22Rv1 (cell line): ENCODE results near the gene VSIG10.

Experiments
- CTCF ChIP-seq: fragments of 450-650 bp; IDR thresholded peaks from 2 replicates; pipeline ENCODE4 v1.5.1; 2017; ENCODE audit warnings: mild to moderate bottlenecking
- ZFX ChIP-seq: fragments of 450-650 bp; IDR thresholded peaks from 2 replicates; pipeline ENCODE4 v1.6.1; 2017; ENCODE audit warnings: antibody characterized with exemption, borderline replicate concordance

- TF ChIP-seq CTCF (no peak), ZFX (no peak)
Measured at GRCh38 chr12:118016424-118017264, 87.2 kb downstream of the VSIG10 start, which contains the start of gene RFC5.
